Measurements from ENCODE around the gene AP1M1.

Gene AP1M1

DNA sequence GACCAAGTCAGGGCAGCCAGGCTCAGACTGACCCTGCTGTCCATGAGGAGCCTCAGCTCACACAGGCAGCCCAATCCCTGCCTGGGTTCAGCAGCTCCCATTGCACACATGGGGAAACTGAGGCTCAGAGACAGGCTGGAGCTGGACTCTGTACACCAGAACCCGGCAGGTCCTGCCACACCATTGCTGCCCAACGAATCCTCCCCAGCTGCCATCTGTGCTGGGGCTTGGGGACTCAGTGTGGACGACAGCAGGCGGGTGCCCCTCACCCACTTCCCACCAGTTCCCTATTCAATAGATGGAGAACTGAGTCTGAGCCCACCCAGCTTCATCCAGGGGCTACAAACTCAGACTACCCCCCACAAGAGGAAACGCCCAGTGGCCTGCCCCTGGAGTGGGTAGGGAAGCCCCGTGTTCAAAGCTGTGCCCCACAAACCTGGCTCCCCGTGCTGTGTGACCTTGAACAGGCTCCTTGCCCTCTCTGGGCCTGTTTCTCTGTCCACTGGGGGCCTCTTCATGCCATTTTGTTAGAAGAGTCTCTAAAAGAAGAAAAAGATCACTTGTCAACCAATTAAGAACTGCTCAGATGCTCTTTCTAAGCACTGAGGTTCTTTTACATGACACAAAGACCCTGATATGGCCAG is 50.8 kb downstream of the AP1M1 start:
- H2AFZ ChIP-seq (ENCODE audit: low read depth, low read length) = no peak overlapping the region
- TF ChIP-seq, protein P1, sequence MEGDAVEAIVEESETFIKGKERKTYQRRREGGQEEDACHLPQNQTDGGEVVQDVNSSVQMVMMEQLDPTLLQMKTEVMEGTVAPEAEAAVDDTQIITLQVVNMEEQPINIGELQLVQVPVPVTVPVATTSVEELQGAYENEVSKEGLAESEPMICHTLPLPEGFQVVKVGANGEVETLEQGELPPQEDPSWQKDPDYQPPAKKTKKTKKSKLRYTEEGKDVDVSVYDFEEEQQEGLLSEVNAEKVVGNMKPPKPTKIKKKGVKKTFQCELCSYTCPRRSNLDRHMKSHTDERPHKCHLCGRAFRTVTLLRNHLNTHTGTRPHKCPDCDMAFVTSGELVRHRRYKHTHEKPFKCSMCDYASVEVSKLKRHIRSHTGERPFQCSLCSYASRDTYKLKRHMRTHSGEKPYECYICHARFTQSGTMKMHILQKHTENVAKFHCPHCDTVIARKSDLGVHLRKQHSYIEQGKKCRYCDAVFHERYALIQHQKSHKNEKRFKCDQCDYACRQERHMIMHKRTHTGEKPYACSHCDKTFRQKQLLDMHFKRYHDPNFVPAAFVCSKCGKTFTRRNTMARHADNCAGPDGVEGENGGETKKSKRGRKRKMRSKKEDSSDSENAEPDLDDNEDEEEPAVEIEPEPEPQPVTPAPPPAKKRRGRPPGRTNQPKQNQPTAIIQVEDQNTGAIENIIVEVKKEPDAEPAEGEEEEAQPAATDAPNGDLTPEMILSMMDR (IDR thresholded peaks at IDR 0.05; ENCODE audit: low read depth, low read length) = no peak
- TF ChIP-seq EZH2phosphoT487 (IDR thresholded peaks at IDR 0.05; ENCODE audit: low read depth) = no peak
- peaks cover 42% of the 10 kb centered on the region for H3K27me3 ChIP-seq (ENCODE audit: low read depth, low read length)
- H3K4me2 ChIP-seq (ENCODE audit: low read length) = no peak overlapping the region
- peaks cover 5% of the 10 kb centered on the region; the same call in 1 of the 2 replicates for H3K9me3 ChIP-seq (ENCODE audit: insufficient read depth, low read length)
- H3K9ac ChIP-seq (ENCODE audit: low read length) = no peak overlapping the region
- no peaks in the 10 kb centered on the region for H3K36me3 ChIP-seq (replicated peaks; ENCODE audit: low read depth, low read length)
- H3K4me1 ChIP-seq (ENCODE audit: low read length) = peaks cover 10% of the 10 kb centered on the region
- no peak overlapping the region for H3K4me3 ChIP-seq (ENCODE audit: low read length)
- H3K79me2 ChIP-seq (ENCODE audit: low read length) = no peaks in the 10 kb centered on the region
- no peak overlapping the region for H3K27ac ChIP-seq (ENCODE audit: low read length)
- H4K20me1 ChIP-seq (ENCODE audit: insufficient read depth, low read length) = peaks cover 18% of the 10 kb centered on the region

DNA sequence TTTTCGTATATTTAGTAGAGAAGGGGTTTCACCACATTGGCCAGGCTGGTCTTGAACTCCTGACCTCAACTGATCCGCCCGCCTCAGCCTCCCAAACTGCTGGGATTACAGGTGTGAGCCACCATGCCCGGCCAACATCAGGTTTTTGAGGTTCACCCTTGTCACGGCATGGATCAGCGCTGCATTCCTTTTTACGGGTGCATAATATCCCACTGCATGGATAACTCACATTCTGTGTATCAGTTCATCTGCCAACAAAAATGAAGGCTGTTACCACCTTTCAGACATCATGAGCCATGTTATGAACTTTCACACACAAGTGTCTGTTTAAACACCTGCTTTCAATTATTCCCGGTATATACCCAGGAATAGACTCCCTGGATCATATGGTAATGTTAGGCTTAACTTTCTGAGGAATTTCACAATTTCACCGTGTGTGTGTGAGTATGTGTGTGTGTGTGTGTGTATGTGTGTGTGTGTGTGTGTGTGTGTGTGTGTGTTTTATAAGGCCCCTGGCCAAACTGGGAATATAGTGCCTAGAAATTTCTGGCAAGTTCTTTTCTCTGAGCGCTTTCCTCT is 52.2 kb downstream of the AP1M1 start:
- Histone ChIP-seq H3K9me3 (ENCODE audit: insufficient read depth, low read length) (peaks cover 7% of the 10 kb centered on the region; the same call in 1 of the 2 replicates), H3K4me3 (ENCODE audit: low read length) (no peak overlapping the region), H3K27me3 (ENCODE audit: low read depth, low read length) (peaks cover 45% of the 10 kb centered on the region), H2AFZ (ENCODE audit: low read depth, low read length) (no peak overlapping the region), H3K27ac (ENCODE audit: low read length) (no peak overlapping the region), H3K36me3 (replicated peaks; ENCODE audit: low read depth, low read length) (no peaks in the 10 kb centered on the region), H3K4me2 (ENCODE audit: low read length) (no peak overlapping the region), H3K79me2 (ENCODE audit: low read length) (no peaks in the 10 kb centered on the region), H3K4me1 (ENCODE audit: low read length) (peaks cover 10% of the 10 kb centered on the region), H3K9ac (ENCODE audit: low read length) (no peak overlapping the region), H4K20me1 (ENCODE audit: insufficient read depth, low read length) (peaks cover 18% of the 10 kb centered on the region)
- TF ChIP-seq, protein P1 (IDR thresholded peaks at IDR 0.05; ENCODE audit: low read depth, low read length) = no peak
- no peak for TF ChIP-seq EZH2phosphoT487 (IDR thresholded peaks at IDR 0.05; ENCODE audit: low read depth)

DNA sequence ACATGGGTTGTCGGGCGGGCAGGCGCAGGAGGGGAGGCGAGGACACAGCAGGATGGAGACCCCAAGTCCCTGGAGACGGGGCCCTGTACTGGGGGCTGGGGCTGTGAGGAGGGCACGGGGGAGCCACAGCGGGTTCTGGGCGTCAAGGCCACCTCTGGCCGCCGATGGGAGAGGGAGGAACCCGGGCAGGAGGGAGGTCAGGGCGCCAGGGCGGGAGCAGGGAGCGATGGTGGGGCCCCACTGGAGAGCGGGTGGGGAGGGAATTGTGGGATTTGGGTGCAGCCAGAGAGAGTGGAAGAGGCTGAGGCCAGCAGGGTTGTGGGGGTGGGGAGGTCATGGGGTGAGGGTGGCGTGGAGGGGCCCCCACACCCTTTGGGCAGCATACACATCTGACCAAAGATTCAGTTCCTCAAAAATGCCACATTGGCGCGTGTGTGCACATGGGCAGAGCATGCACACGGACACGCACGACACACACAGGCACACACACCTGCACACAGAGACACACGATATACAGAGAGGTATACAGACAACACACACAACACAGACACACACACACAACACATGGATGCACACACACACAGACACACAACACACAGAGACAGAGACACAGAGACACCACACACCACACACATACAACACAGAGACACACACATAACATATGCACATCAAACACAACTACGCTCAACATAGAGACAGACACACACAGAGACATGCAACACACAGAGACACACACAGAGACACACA is 54.9 kb downstream of the AP1M1 start:
- TF ChIP-seq, protein P1 (IDR thresholded peaks at IDR 0.05; ENCODE audit: low read depth, low read length) = no peak
- TF ChIP-seq EZH2phosphoT487 (IDR thresholded peaks at IDR 0.05; ENCODE audit: low read depth) = no peak
- Histone ChIP-seq H3K36me3 (replicated peaks; ENCODE audit: low read depth, low read length) (no peaks in the 10 kb centered on the region), H3K9me3 (ENCODE audit: insufficient read depth, low read length) (peaks cover 9% of the 10 kb centered on the region; the same call in 1 of the 2 replicates), H2AFZ (ENCODE audit: low read depth, low read length) (no peak overlapping the region), H3K9ac (ENCODE audit: low read length) (no peak overlapping the region), H3K4me1 (ENCODE audit: low read length) (peaks cover 15% of the 10 kb centered on the region), H3K27me3 (ENCODE audit: low read depth, low read length) (peaks cover 60% of the 10 kb centered on the region), H3K4me3 (ENCODE audit: low read length) (no peak overlapping the region), H3K79me2 (ENCODE audit: low read length) (no peaks in the 10 kb centered on the region), H4K20me1 (ENCODE audit: insufficient read depth, low read length) (peaks cover 18% of the 10 kb centered on the region), H3K27ac (ENCODE audit: low read length) (no peak overlapping the region), H3K4me2 (ENCODE audit: low read length) (peak overlapping the region; percentile 16; the same call in 1 of the 2 replicates)

DNA sequence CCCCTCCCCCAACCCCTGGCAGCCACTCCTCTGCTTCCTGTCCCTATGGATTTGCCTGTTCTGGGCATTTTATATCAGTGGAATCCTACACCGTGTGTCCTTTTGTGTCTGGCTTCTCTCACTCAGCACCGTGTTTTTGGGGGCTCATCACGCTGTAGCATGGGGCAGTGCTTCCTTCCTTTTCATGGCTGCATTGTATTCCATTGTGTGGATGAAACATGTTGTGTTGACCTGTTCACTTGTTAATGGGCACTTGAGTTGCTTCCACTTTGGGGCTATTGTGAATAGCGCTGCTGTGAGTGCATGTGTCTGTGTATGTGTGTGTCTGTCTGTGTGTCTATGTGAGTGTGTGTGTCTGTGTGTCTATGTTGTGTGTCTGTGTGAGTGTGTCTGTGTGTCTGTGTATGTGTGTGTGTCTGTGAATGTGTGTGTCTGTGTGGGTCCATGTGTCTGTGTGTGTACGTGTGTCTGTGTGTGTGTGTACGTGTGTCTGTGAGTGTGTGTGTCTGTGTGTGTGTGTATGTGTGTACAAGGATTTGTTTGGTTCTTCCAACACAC is 57.2 kb downstream of the AP1M1 start:
- Histone ChIP-seq H3K9ac (ENCODE audit: low read length) (no peak overlapping the region), H3K79me2 (ENCODE audit: low read length) (no peaks in the 10 kb centered on the region), H3K27me3 (ENCODE audit: low read depth, low read length) (peaks cover 70% of the 10 kb centered on the region), H3K9me3 (ENCODE audit: insufficient read depth, low read length) (peaks cover 9% of the 10 kb centered on the region; the same call in 1 of the 2 replicates), H3K4me1 (ENCODE audit: low read length) (peaks cover 32% of the 10 kb centered on the region), H4K20me1 (ENCODE audit: insufficient read depth, low read length) (peaks cover 18% of the 10 kb centered on the region), H3K27ac (ENCODE audit: low read length) (no peak overlapping the region), H3K36me3 (replicated peaks; ENCODE audit: low read depth, low read length) (no peaks in the 10 kb centered on the region), H3K4me3 (ENCODE audit: low read length) (no peak overlapping the region), H2AFZ (ENCODE audit: low read depth, low read length) (no peak overlapping the region), H3K4me2 (ENCODE audit: low read length) (no peak overlapping the region)
- TF ChIP-seq, protein P1 (IDR thresholded peaks at IDR 0.05; ENCODE audit: low read depth, low read length) = no peak
- TF ChIP-seq EZH2phosphoT487 (IDR thresholded peaks at IDR 0.05; ENCODE audit: low read depth) = no peak

Data from OCI-LY3 (cell line).